Karpas-422 (cell line): ENCODE data around the gene SLC1A4. TPM values are rescaled to one million over a fixed set of nuclear protein-coding genes. Genes with fewer than 3 reads are reported as not detected.

Experiments used
- DNase-seq: peaks from one replicate; pipeline ENCODE4 v3.0.0-alpha.2; 2015
- H2AFZ ChIP-seq: fragments of 200-600 bp; sonication (generic); 2 replicates; pipeline ENCODE4 v1.6.1; 2014; ENCODE audit warnings: antibody characterized with exemption, low read length, mixed read lengths
- H3K27ac ChIP-seq: fragments of 200-600 bp; sonication (generic); 2 replicates; pipeline ENCODE4 v1.5.1; 2014; ENCODE audit warnings: mild to moderate bottlenecking, low read length, moderate library complexity
- H3K27me3 ChIP-seq: fragments of 200-600 bp; sonication (generic); 2 replicates; pipeline ENCODE4 v1.6.1; 2014; ENCODE audit warnings: low read length, mixed read lengths
- H3K36me3 ChIP-seq: fragments of 200-600 bp; sonication (generic); 2 replicates; pipeline ENCODE4 v1.6.1; 2014; ENCODE audit warnings: low read length, mixed read lengths; ENCODE audit not compliant: insufficient read depth
- H3K4me1 ChIP-seq: fragments of 200-600 bp; sonication (generic); 2 replicates; pipeline ENCODE4 v1.6.1; 2014; ENCODE audit warnings: mild to moderate bottlenecking, low read length, mixed read lengths
- H3K4me2 ChIP-seq: fragments of 200-600 bp; sonication (generic); 2 replicates; pipeline ENCODE4 v1.6.1; 2014; ENCODE audit warnings: low read length, low read depth, mild to moderate bottlenecking; ENCODE audit not compliant: poor library complexity, severe bottlenecking
- H3K4me3 ChIP-seq: fragments of 200-600 bp; sonication (generic); 2 replicates; pipeline ENCODE4 v1.5.1; 2014; ENCODE audit warnings: mild to moderate bottlenecking, antibody characterized with exemption, low read length, mixed read lengths
- H3K79me2 ChIP-seq: fragments of 200-600 bp; sonication (generic); 2 replicates; pipeline ENCODE4 v1.6.1; 2014; ENCODE audit warnings: mild to moderate bottlenecking, low read length, mixed read lengths
- H3K9ac ChIP-seq: fragments of 200-600 bp; sonication (generic); 2 replicates; pipeline ENCODE4 v1.6.0; 2014; ENCODE audit warnings: low read length
- H3K9me2 ChIP-seq: fragments of 200-600 bp; sonication (generic), shearing (Covaris generic); replicated peaks from 2 replicates; pipeline ENCODE4 v1.6.0; 2014; ENCODE audit warnings: mild to moderate bottlenecking, low read length, moderate library complexity; ENCODE audit not compliant: insufficient read depth
- H3K9me3 ChIP-seq: fragments of 300-700, 200-600 bp; sonication (generic); 2 replicates; pipeline ENCODE4 v1.6.1; 2014; ENCODE audit warnings: low read length, mixed read lengths
- H4K20me1 ChIP-seq: fragments of 200-600 bp; sonication (generic); 2 replicates; pipeline ENCODE4 v1.6.1; 2014; ENCODE audit warnings: mild to moderate bottlenecking, antibody characterized with exemption, low read length, low read depth; ENCODE audit not compliant: insufficient read depth
- total RNA-seq: library from RNA; depleted of rRNA; stranded (reverse); fragments of >200 nt; shearing (Covaris generic); gene quantifications from 2 replicates; pipeline ENCODE4 v1.2.3, GENCODE V29; 2014; ENCODE audit warnings: low replicate concordance

Gene SLC1A4
- total RNA-seq, 1 experiment from 2014 or later, result 114 TPM

GRCh38 chr2:65057054-65057375, 67.8 kb downstream of the SLC1A4 start:
- Histone ChIP-seq H3K4me2 (peak overlapping the region; percentile 85), H3K9ac (peak overlapping the region; percentile 86), H4K20me1 (no peaks in the 10 kb centered on the region), H2AFZ (peak overlapping the region; percentile 32; the same call in 1 of the 2 replicates), H3K27me3 (no peaks in the 10 kb centered on the region), H3K9me3 (no peaks in the 10 kb centered on the region), H3K79me2 (peaks cover 69% of the 10 kb centered on the region), H3K4me1 (peaks cover 64% of the 10 kb centered on the region), H3K27ac (peak overlapping the region; percentile 76), H3K9me2 (no peaks in the 10 kb centered on the region), H3K36me3 (peaks cover 2% of the 10 kb centered on the region; the same call in 1 of the 2 replicates), H3K4me3 (peak overlapping the region; percentile 87)
- DNase-seq, result no peak

GRCh38 chr2:65057391-65058052, 68.3 kb downstream of the SLC1A4 start:
- Histone ChIP-seq H3K9me3 (no peaks in the 10 kb centered on the region), H3K9me2 (no peaks in the 10 kb centered on the region), H2AFZ (no peak overlapping the region), H3K9ac (peak overlapping the region; percentile 86), H3K4me3 (peak overlapping the region; percentile 87), H3K36me3 (no peaks in the 10 kb centered on the region; the same call in 1 of the 2 replicates), H3K79me2 (peaks cover 73% of the 10 kb centered on the region), H4K20me1 (no peaks in the 10 kb centered on the region), H3K4me2 (peak overlapping the region; percentile 85), H3K27ac (peak overlapping the region; percentile 76), H3K4me1 (peaks cover 63% of the 10 kb centered on the region), H3K27me3 (no peaks in the 10 kb centered on the region)
- DNase-seq, result peak; percentile 75

- H3K9me2 ChIP-seq, result no peaks in the 10 kb centered on the region
- H3K4me3 ChIP-seq, result peak overlapping the region; percentile 1; the same call in 1 of the 2 replicates
- no peaks in the 10 kb centered on the region; the same call in 1 of the 2 replicates for H3K36me3 ChIP-seq
- H3K9ac ChIP-seq, result peak overlapping the region; percentile 32
- no peaks in the 10 kb centered on the region for H3K27me3 ChIP-seq
- DNase-seq, result no peak
- no peak overlapping the region for H2AFZ ChIP-seq
- peaks cover 64% of the 10 kb centered on the region for H3K4me1 ChIP-seq
- H4K20me1 ChIP-seq, result peaks cover 7% of the 10 kb centered on the region; the same call in 1 of the 2 replicates
- H3K27ac ChIP-seq, result peak overlapping the region; percentile 49
- H3K9me3 ChIP-seq, result no peaks in the 10 kb centered on the region
- peaks cover 89% of the 10 kb centered on the region for H3K79me2 ChIP-seq
- peak overlapping the region; percentile 48 for H3K4me2 ChIP-seq
Observed at GRCh38 chr2:65059071-65059470, 69.9 kb downstream of the SLC1A4 start.

GRCh38 chr2:65061146-65061909, 72.1 kb downstream of the SLC1A4 start:
- Histone ChIP-seq H3K9me3 (no peaks in the 10 kb centered on the region), H3K4me1 (peaks cover 66% of the 10 kb centered on the region), H3K27ac (peak overlapping the region; percentile 17; the same call in 1 of the 2 replicates), H4K20me1 (peaks cover 7% of the 10 kb centered on the region; the same call in 1 of the 2 replicates), H3K9me2 (no peaks in the 10 kb centered on the region), H3K9ac (no peak overlapping the region), H3K4me3 (no peak overlapping the region), H2AFZ (no peak overlapping the region), H3K27me3 (no peaks in the 10 kb centered on the region), H3K4me2 (no peak overlapping the region), H3K36me3 (no peaks in the 10 kb centered on the region; the same call in 1 of the 2 replicates), H3K79me2 (peaks cover 92% of the 10 kb centered on the region)
- DNase-seq, result no peak

- Histone ChIP-seq H3K4me1 (peaks cover 66% of the 10 kb centered on the region), H4K20me1 (peaks cover 7% of the 10 kb centered on the region; the same call in 1 of the 2 replicates), H3K9ac (no peak overlapping the region), H3K27me3 (no peaks in the 10 kb centered on the region), H3K9me2 (no peaks in the 10 kb centered on the region), H3K27ac (peak overlapping the region; percentile 17; the same call in 1 of the 2 replicates), H3K79me2 (peaks cover 89% of the 10 kb centered on the region), H3K36me3 (no peaks in the 10 kb centered on the region; the same call in 1 of the 2 replicates), H3K4me2 (no peak overlapping the region), H2AFZ (no peak overlapping the region), H3K4me3 (no peak overlapping the region), H3K9me3 (no peaks in the 10 kb centered on the region)
- DNase-seq, result no peak
Observed at GRCh38 chr2:65061910-65062339, 72.7 kb downstream of the SLC1A4 start.

- no peak overlapping the region for H2AFZ ChIP-seq
- H4K20me1 ChIP-seq, result peaks cover 7% of the 10 kb centered on the region; the same call in 1 of the 2 replicates
- H3K27ac ChIP-seq, result peak overlapping the region; percentile 75
- no peaks in the 10 kb centered on the region; the same call in 1 of the 2 replicates for H3K36me3 ChIP-seq
- no peak overlapping the region for H3K4me3 ChIP-seq
- H3K4me2 ChIP-seq, result no peak overlapping the region
- H3K79me2 ChIP-seq, result peaks cover 89% of the 10 kb centered on the region
- H3K9ac ChIP-seq, result no peak overlapping the region
- no peaks in the 10 kb centered on the region for H3K9me2 ChIP-seq
- H3K9me3 ChIP-seq, result no peaks in the 10 kb centered on the region
- DNase-seq, result no peak
- H3K4me1 ChIP-seq, result peaks cover 57% of the 10 kb centered on the region
- H3K27me3 ChIP-seq, result no peaks in the 10 kb centered on the region
Observed at GRCh38 chr2:65062843-65063825, 73.9 kb downstream of the SLC1A4 start.

GRCh38 chr2:65064728-65065552, 75.7 kb downstream of the SLC1A4 start:
- Histone ChIP-seq H3K9me3 (no peaks in the 10 kb centered on the region), H3K9ac (peak overlapping the region; percentile 45), H3K4me2 (peak overlapping the region; percentile 57), H3K27ac (peak overlapping the region; percentile 75), H2AFZ (no peak overlapping the region), H3K36me3 (no peaks in the 10 kb centered on the region; the same call in 1 of the 2 replicates), H3K79me2 (peaks cover 87% of the 10 kb centered on the region), H3K4me3 (peak overlapping the region; percentile 29; the same call in 1 of the 2 replicates), H4K20me1 (peaks cover 7% of the 10 kb centered on the region; the same call in 1 of the 2 replicates), H3K27me3 (no peaks in the 10 kb centered on the region), H3K4me1 (peaks cover 42% of the 10 kb centered on the region), H3K9me2 (no peaks in the 10 kb centered on the region)
- DNase-seq, result peak; percentile 93
